ENCODE measurements around the gene SEZ6. TPM values are rescaled to one million over a fixed set of nuclear protein-coding genes. Genes with fewer than 3 reads are reported as not detected.

SEZ6 gene
- total RNA-seq, 1 experiment from 2014 or later, result not detected

- in situ Hi-C loops (cut with HindIII; ENCODE audit: low pct_unique_long_range_greater_than_20kb, low sequenced_read_pairs), result no loop called here
- peak; percentile 27 for DNase-seq (ENCODE audit: low read depth, low spot score)
Observed at GRCh38 chr17:28907709-28908475, 97.9 kb downstream of the SEZ6 start.

GRCh38 chr17:28906706-28907438 is 99.0 kb downstream of the SEZ6 start:
- DNase-seq (ENCODE audit: low read depth, low spot score), result no peak
- in situ Hi-C loops (cut with HindIII; ENCODE audit: low pct_unique_long_range_greater_than_20kb, low sequenced_read_pairs), result no loop called here

GRCh38 chr17:28906276-28906675 is 99.6 kb downstream of the SEZ6 start:
- DNase-seq (ENCODE audit: low read depth, low spot score), result no peak
- in situ Hi-C loops (cut with HindIII; ENCODE audit: low pct_unique_long_range_greater_than_20kb, low sequenced_read_pairs), result no loop called here

Other genes with a start within 250 kb of the SEZ6 start
- gene FAM222B, start 163.2 kb downstream of the SEZ6 start, total RNA-seq (2014; rRNA removed; shearing (Covaris generic)), result 11.3 and 14.7 TPM in 2 replicates
- gene ERAL1, start 151.0 kb downstream of the SEZ6 start, total RNA-seq (2014; rRNA removed; shearing (Covaris generic)), result 23.8 and 35.7 TPM in 2 replicates
- gene FLOT2, start 108.3 kb downstream of the SEZ6 start, total RNA-seq (2014; rRNA removed; shearing (Covaris generic)), result 12.6 and 12.8 TPM in 2 replicates
- gene DHRS13, start 103.0 kb downstream of the SEZ6 start, total RNA-seq (2014; rRNA removed; shearing (Covaris generic)), result 21.8 and 23.8 TPM in 2 replicates
- 9.5 and 12.7 TPM in 2 replicates for gene PHF12, start 54.5 kb downstream of the SEZ6 start, total RNA-seq (2014; rRNA removed; shearing (Covaris generic))
- 0.21 TPM in 1 of 2 replicates, not detected in the other for gene PIPOX, start 37.1 kb upstream of the SEZ6 start, total RNA-seq (2014; rRNA removed; shearing (Covaris generic))
- gene MYO18A, start 174.4 kb upstream of the SEZ6 start, total RNA-seq (2014; rRNA removed; shearing (Covaris generic)), result 14.9 and 16.3 TPM in 2 replicates
- gene CRYBA1, start 240.8 kb upstream of the SEZ6 start, total RNA-seq (2014; rRNA removed; shearing (Covaris generic)), result not detected in 2 replicates